ENCODE results near the gene MFSD6.

DNA sequence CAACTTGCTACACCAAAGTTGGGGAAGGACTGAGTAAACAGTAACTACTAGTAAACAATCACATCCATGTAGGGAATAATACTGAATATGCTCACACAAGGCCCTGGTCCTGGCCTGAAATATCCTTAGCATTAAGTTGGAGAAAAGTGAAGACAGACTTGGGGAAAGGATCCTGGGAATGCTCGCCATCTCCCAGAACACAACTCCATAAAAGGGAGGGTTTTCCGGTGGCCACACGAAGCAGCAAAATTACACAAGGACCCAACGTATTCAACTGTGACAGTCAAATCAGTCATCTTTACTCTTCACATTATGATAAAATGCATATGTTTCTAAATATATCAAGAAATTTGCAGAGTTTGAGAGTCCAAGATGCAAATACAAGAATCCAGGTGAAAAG, 119.1 kb downstream of the MFSD6 start:
- TF ChIP-seq POLR2AphosphoS5 (IDR thresholded peaks at IDR 0.05) (no peak), POLR2A (IDR thresholded peaks at IDR 0.05) (no peak)
